Measurements from ENCODE around the gene GATAD2B. TPM values are rescaled to one million over a fixed set of nuclear protein-coding genes. Genes with fewer than 3 reads are reported as not detected.

GATAD2B gene
- total and polyA plus RNA-seq, 2 donors (not counting 3 experiments of a cell fraction or from before 2014, with no cell fraction given) = 8.5 to 46.3 TPM

GRCh38 chr1:153779781-153780541 lies 142.8 kb downstream of the GATAD2B start:
- dilution Hi-C loops (cut with MboI; ENCODE audit: extremely low pct_ligation_motif_present, low sequenced_read_pairs) = no loop called here
- no peaks in the 10 kb centered on the region for H3K9me3 ChIP-seq (replicated peaks; ENCODE audit: control insufficient read depth, insufficient read depth, low read length)
- no peaks in the 10 kb centered on the region for H4K20me1 ChIP-seq (replicated peaks; ENCODE audit: control insufficient read depth, extremely low read depth, insufficient read depth, low read length)
- peak; percentile 69 for FAIRE-seq
- no peak overlapping the region for H3K9ac ChIP-seq (replicated peaks; ENCODE audit: extremely low read depth, insufficient read depth, low read length)
- H3K9me1 ChIP-seq (replicated peaks; ENCODE audit: control insufficient read depth, extremely low read depth, insufficient read depth, low read length) = no peaks in the 10 kb centered on the region
- POLR2A ChIA-PET = no interaction called here
- CTCF ChIA-PET = interaction anchor here (1.2 kb wide), 2 partner anchors 9 to 183 kb away, joined by 3 to 4 read pairs; partner anchors contain the start of gene SLC39A1
- intact Hi-C loops (cut with micrococcal nuclease) = no loop called here
- H3K4me1 ChIP-seq (ENCODE audit: control insufficient read depth, extremely low read depth, insufficient read depth, low read length) = peaks cover 28% of the 10 kb centered on the region
- H3K4me2 ChIP-seq (ENCODE audit: insufficient read depth, low read length) = no peak overlapping the region
- H3K79me2 ChIP-seq (ENCODE audit: control insufficient read depth, insufficient read depth, low read length) = no peaks in the 10 kb centered on the region
- H3K4me3 ChIP-seq (replicated peaks in 1 of 3; ENCODE audit: insufficient read depth in 1 of 3, low read depth in 1 of 3, low read length in 3 of 3) = no peak overlapping the region
- no peaks in the 10 kb centered on the region for H3K27me3 ChIP-seq (ENCODE audit: control insufficient read depth in 2 of 2, insufficient read depth in 2 of 2, low read length in 2 of 2)
- H3K36me3 ChIP-seq (ENCODE audit: control insufficient read depth in 2 of 2, extremely low read depth in 1 of 2, insufficient read depth in 2 of 2, low read length in 2 of 2) = no peaks in the 10 kb centered on the region
- H2AFZ ChIP-seq (ENCODE audit: low read depth, low read length) = no peak overlapping the region
- TF ChIP-seq POLR2A (IDR thresholded peaks at IDR 0.05; ENCODE audit: low read depth, low read length) (no peak), POLR2AphosphoS5 (IDR thresholded peaks at IDR 0.05; ENCODE audit: insufficient read depth, low read depth, low read length) (peak; percentile 42), CTCF (IDR thresholded peaks at IDR 0.05; ENCODE audit: extremely low read depth in 1 of 2, insufficient read depth in 1 of 2, low read depth in 1 of 2, low read length in 2 of 2) (no peak), GATA2 (IDR thresholded peaks at IDR 0.05; ENCODE audit: insufficient read depth, insufficient read length, low read depth, low read length) (peak; percentile 10)
- no TSS peak for BruUV-seq (replicated peaks)
- H3K27ac ChIP-seq (ENCODE audit: insufficient read depth, low read depth, low read length) = no peak overlapping the region
- DNase-seq (ENCODE audit: low read depth, low spot score) = peak; percentile 59

Data from endothelial cell of umbilical vein (primary cell).